ENCODE results near the gene AS3MT.

- TF ChIP-seq CTCF (IDR thresholded peaks at IDR 0.05) (no peak), MAX (CRISPR knock-in tag; IDR thresholded peaks at IDR 0.05) (no peak), CREM (CRISPR knock-in tag; IDR thresholded peaks at IDR 0.05) (no peak), IRF2 (CRISPR knock-in tag; IDR thresholded peaks at IDR 0.05; ENCODE audit: borderline replicate concordance, low read depth) (no peak), NR1H2 (CRISPR knock-in tag; IDR thresholded peaks at IDR 0.05) (no peak), SP1 (CRISPR knock-in tag; conservative IDR thresholded peaks at IDR 0.05) (no peak), ATF1 (CRISPR knock-in tag; IDR thresholded peaks at IDR 0.05) (no peak), E2F5 (CRISPR knock-in tag; IDR thresholded peaks at IDR 0.05) (no peak), PRRX2 (CRISPR knock-in tag; IDR thresholded peaks at IDR 0.05) (no peak), NR2C2 (CRISPR knock-in tag; IDR thresholded peaks at IDR 0.05) (no peak)
Observed at GRCh38 chr10:102948786-102949185, 79.5 kb downstream of the AS3MT start.

All from WTC11 (cell line).